ENCODE data around the gene CSNK1D.

Gene CSNK1D

DNA sequence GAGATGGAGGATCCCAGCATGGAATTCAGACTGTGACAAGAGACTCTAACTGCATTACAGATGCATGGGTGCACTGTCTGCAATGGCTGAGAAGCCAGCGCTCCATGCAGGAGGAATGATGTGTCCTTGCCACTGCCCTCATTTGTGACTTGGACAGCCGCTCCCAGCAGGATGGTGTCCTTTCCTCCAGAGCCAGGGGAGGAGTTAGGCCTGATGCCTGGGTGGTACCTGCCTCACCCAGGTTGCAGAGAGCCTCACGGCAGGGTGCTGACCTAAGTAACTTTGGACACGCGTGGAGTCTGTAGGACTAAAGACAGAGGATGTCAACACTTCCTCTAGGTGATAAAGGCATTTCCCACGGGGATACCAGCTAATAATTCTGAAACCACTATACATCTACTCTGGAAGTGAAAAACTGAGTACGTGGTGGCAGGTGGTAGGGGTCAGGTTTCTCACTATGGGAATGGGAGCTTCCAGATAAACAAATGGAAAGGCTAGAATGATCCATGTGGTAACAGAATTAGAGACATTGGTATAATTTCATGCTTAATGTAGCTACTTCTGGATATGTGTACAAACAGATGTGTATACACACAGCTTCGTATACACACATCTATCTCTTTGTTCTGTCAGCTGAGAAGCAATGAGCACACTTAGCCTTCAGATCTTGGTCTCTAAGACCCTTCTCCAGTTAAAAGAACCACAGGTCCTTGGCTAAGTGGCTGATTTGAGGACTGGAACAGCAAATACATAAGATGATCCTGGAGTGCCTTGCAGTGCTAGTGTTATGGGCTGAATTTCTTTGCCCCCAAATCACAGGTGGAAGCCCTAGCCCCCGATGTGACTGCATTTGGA, 13.7 kb upstream of the CSNK1D start:
- Histone ChIP-seq H3K4me3 (ENCODE audit: low read depth, low read length) (no peak overlapping the region), H3K9ac (no peak overlapping the region), H3K4me1 (peaks cover 34% of the 10 kb centered on the region), H3K9me3 (ENCODE audit: control insufficient read depth, low read length) (no peaks in the 10 kb centered on the region), H3K4me2 (ENCODE audit: low read length) (no peak overlapping the region), H3K27ac (peak overlapping the region; percentile 81), H3K79me2 (no peaks in the 10 kb centered on the region), H3K36me3 (ENCODE audit: control insufficient read depth, insufficient read depth, low read length) (no peaks in the 10 kb centered on the region), H2AFZ (no peak overlapping the region), H3K27me3 (ENCODE audit: control insufficient read depth, insufficient read depth, low read length) (no peaks in the 10 kb centered on the region)
- TF ChIP-seq, protein P1, sequence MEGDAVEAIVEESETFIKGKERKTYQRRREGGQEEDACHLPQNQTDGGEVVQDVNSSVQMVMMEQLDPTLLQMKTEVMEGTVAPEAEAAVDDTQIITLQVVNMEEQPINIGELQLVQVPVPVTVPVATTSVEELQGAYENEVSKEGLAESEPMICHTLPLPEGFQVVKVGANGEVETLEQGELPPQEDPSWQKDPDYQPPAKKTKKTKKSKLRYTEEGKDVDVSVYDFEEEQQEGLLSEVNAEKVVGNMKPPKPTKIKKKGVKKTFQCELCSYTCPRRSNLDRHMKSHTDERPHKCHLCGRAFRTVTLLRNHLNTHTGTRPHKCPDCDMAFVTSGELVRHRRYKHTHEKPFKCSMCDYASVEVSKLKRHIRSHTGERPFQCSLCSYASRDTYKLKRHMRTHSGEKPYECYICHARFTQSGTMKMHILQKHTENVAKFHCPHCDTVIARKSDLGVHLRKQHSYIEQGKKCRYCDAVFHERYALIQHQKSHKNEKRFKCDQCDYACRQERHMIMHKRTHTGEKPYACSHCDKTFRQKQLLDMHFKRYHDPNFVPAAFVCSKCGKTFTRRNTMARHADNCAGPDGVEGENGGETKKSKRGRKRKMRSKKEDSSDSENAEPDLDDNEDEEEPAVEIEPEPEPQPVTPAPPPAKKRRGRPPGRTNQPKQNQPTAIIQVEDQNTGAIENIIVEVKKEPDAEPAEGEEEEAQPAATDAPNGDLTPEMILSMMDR (IDR thresholded peaks at IDR 0.05), result no peak

DNA sequence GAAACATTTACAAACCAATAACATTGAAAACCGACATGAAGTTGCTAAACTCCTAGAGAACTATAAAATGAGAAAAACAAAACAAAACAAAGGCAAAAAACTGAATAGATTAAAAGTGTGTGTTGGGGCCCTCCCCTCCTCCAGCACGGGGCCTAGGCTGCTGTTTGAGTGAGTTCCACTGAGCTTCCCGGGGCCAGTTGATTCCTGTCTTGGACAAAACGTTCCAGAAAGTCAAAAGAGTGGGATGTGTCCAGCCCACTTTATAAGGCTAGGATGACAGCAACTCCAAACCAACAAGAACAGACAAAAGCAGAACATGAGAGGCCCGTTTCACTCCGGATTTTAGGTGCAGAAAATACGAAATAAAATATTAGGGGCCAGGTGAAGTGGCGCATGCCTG, 11.6 kb upstream of the CSNK1D start:
- TF ChIP-seq, protein P1 (IDR thresholded peaks at IDR 0.05), result no peak
- Histone ChIP-seq H3K9me3 (ENCODE audit: control insufficient read depth, low read length) (no peaks in the 10 kb centered on the region), H3K4me2 (ENCODE audit: low read length) (no peak overlapping the region), H3K9ac (no peak overlapping the region), H3K36me3 (ENCODE audit: control insufficient read depth, insufficient read depth, low read length) (no peaks in the 10 kb centered on the region), H3K79me2 (no peaks in the 10 kb centered on the region), H3K4me1 (peaks cover 34% of the 10 kb centered on the region), H3K27me3 (ENCODE audit: control insufficient read depth, insufficient read depth, low read length) (no peaks in the 10 kb centered on the region), H3K4me3 (ENCODE audit: low read depth, low read length) (no peak overlapping the region), H2AFZ (no peak overlapping the region), H3K27ac (no peak overlapping the region)

DNA sequence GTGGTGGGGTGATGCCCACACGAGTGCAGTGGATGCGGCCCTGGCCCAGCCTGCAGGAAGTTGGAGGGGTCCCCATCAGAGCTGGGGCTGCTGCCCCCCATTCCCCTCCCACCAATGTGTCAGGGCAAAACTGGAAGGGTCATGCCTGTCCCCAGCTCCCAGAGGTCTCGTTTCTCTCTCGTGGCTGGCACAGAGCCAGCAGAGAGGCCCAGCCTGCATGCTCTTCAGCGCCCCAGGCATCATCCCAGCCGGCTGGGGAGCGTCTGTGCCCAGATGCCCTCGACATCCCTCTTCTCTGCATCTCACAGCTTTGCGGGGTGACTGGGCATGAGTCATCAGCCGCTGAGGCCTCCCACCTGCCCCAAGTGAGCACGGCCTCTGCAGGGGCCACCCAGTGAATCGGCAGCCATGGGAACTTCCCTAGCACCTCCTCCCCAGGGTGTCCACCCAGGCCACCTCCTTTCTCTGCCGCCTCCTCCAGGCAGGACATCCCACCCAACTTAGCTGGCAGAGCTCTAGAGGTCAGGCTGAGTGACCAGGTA, 9.8 kb upstream of the CSNK1D start:
- no peaks in the 10 kb centered on the region for H3K9me3 ChIP-seq (ENCODE audit: control insufficient read depth, low read length)
- no peaks in the 10 kb centered on the region for H3K36me3 ChIP-seq (ENCODE audit: control insufficient read depth, insufficient read depth, low read length)
- TF ChIP-seq, protein P1 (IDR thresholded peaks at IDR 0.05), result no peak
- no peak overlapping the region for H3K4me3 ChIP-seq (ENCODE audit: low read depth, low read length)
- no peak overlapping the region for H3K27ac ChIP-seq
- no peaks in the 10 kb centered on the region for H3K27me3 ChIP-seq (ENCODE audit: control insufficient read depth, insufficient read depth, low read length)
- H3K79me2 ChIP-seq, result no peaks in the 10 kb centered on the region
- H3K9ac ChIP-seq, result no peak overlapping the region
- H3K4me1 ChIP-seq, result peaks cover 23% of the 10 kb centered on the region
- peak overlapping the region; percentile 49 for H2AFZ ChIP-seq
- H3K4me2 ChIP-seq (ENCODE audit: low read length), result no peak overlapping the region

DNA sequence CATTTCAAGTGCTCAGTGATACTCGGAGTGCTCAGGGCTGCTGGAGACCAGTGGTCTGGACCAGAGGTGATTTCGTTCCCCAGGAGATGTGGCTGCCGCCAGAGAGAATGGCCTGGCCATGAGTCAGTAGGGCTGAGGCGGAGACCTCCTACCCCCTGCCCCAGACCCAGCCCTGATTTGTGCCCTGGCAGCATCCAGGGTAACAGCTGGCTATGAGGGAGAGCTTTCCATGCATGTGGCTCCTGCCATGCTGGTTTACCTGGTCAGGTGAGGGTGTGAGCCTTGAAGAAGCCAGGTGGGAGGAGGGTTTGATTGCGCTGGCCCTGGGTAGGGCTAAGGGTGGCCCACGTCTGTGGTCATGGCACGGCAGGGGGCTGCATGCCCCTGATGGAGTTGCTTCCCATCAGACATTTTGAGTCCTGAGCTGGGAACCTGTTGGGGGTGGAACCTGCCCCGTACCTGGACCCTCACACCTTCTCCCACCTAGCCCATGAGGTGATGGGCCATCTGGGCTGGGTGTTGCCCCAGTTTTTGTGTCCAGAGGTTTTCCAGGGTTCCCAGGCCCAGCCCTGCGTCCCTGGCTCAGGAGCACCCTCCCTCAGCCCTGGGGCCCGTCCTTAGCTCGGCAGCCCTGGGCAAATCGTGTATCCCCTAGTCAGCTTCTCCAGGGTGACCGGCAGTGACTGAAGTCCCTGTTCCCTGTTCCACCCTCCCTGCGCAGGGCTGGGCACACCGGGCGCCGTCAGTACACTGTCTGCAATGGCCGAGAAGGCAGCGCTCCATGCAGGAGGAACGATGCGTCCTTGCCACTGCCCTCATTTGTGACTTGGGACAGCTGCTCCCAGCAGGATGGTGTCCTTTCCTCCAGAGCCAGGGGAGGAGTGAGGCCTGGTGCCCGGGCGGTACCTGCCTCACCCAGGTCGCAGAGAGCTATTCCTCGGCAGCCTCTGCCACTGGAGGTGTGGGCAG, 9.0 kb upstream of the CSNK1D start:
- Histone ChIP-seq H3K4me3 (ENCODE audit: low read depth, low read length) (no peak overlapping the region), H3K27ac (no peak overlapping the region), H3K4me2 (ENCODE audit: low read length) (no peak overlapping the region), H3K9ac (no peak overlapping the region), H3K4me1 (peaks cover 16% of the 10 kb centered on the region), H3K9me3 (ENCODE audit: control insufficient read depth, low read length) (no peaks in the 10 kb centered on the region), H3K27me3 (ENCODE audit: control insufficient read depth, insufficient read depth, low read length) (no peaks in the 10 kb centered on the region), H3K36me3 (ENCODE audit: control insufficient read depth, insufficient read depth, low read length) (no peaks in the 10 kb centered on the region), H3K79me2 (no peaks in the 10 kb centered on the region), H2AFZ (peak overlapping the region; percentile 49)
- TF ChIP-seq, protein P1 (IDR thresholded peaks at IDR 0.05), result no peak
